OCI-LY3 (cell line): ENCODE measurements around the gene LZTFL1.

Source experiments
- H2AFZ ChIP-seq: fragments of 200-600, 300-600 bp; shearing (Covaris generic); 2 replicates; pipeline ENCODE4 v1.6.0; 2014; ENCODE audit warnings: antibody characterized with exemption, low read depth, low read length
- H3K27ac ChIP-seq: fragments of 200-600, 300-600 bp; sonication (generic); 2 replicates; pipeline ENCODE4 v1.5.1; 2014; ENCODE audit warnings: mild to moderate bottlenecking, low read length, moderate library complexity, mixed read lengths
- H3K27me3 ChIP-seq: fragments of 200-600, 300-600 bp; sonication (generic); 2 replicates; pipeline ENCODE4 v1.6.1; 2014; ENCODE audit warnings: low read depth, low read length, mixed read lengths
- H3K36me3 ChIP-seq: fragments of 200-600, 300-600 bp; sonication (generic); replicated peaks from 2 replicates; pipeline ENCODE3; 2014; ENCODE audit warnings: low read depth, low read length, mixed read lengths
- H3K4me1 ChIP-seq: fragments of 300-600, 200-600 bp; sonication (generic); 2 replicates; pipeline ENCODE4 v1.6.1; 2014; ENCODE audit warnings: low read length, mixed read lengths
- H3K4me2 ChIP-seq: fragments of 200-600, 300-600 bp; sonication (generic); 2 replicates; pipeline ENCODE4 v1.6.1; 2014; ENCODE audit warnings: low read length, mixed read lengths
- H3K4me3 ChIP-seq: fragments of 300-600, 200-600 bp; sonication (generic); 2 replicates; pipeline ENCODE4 v1.5.1; 2014; ENCODE audit warnings: antibody characterized with exemption, mild to moderate bottlenecking, low read length, moderate library complexity
- H3K79me2 ChIP-seq: fragments of 300-600, 200-600 bp; shearing (Covaris generic); 2 replicates; pipeline ENCODE4 v1.6.1; 2014; ENCODE audit warnings: mild to moderate bottlenecking, low read length, mixed read lengths
- H3K9ac ChIP-seq: fragments of 300-600, 200-600 bp; shearing (Covaris generic); 2 replicates; pipeline ENCODE4 v1.6.0; 2014; ENCODE audit warnings: mild to moderate bottlenecking, low read length, moderate library complexity
- H3K9me3 ChIP-seq: fragments of 200-600, 300-600 bp; shearing (Covaris generic); 2 replicates; pipeline ENCODE4 v1.6.1; 2014; ENCODE audit warnings: low read length, mixed read lengths; ENCODE audit not compliant: insufficient read depth
- H4K20me1 ChIP-seq: fragments of 200-600, 300-600 bp; sonication (generic); 2 replicates; pipeline ENCODE4 v1.6.1; 2016; ENCODE audit warnings: low read length, mixed read lengths; ENCODE audit not compliant: insufficient read depth
- EZH2phosphoT487 ChIP-seq: fragments of 200-600 bp; shearing (Covaris generic); IDR thresholded peaks from 2 replicates; pipeline ENCODE4 v1.6.1; 2018; ENCODE audit warnings: antibody characterized with exemption, mixed run types, low read depth
- TF ChIP-seq, protein P1 (sequence below): fragments of 200-600, 300-600 bp; sonication (generic); IDR thresholded peaks from 2 replicates; pipeline ENCODE4 v1.5.1; 2014; ENCODE audit warnings: antibody characterized with exemption, low read length, low read depth

The LZTFL1 gene

GRCh38 chr3:45868213-45868612, 26.3 kb upstream of the LZTFL1 start:
- Histone ChIP-seq H3K36me3 (no peaks in the 10 kb centered on the region), H2AFZ (no peak overlapping the region), H3K79me2 (no peaks in the 10 kb centered on the region), H3K4me1 (peaks cover 51% of the 10 kb centered on the region), H3K27ac (no peak overlapping the region), H3K9me3 (peaks cover 7% of the 10 kb centered on the region; the same call in 1 of the 2 replicates), H3K27me3 (peaks cover 76% of the 10 kb centered on the region), H4K20me1 (peaks cover 39% of the 10 kb centered on the region), H3K9ac (no peak overlapping the region), H3K4me3 (no peak overlapping the region), H3K4me2 (no peak overlapping the region)
- TF ChIP-seq, protein P1, sequence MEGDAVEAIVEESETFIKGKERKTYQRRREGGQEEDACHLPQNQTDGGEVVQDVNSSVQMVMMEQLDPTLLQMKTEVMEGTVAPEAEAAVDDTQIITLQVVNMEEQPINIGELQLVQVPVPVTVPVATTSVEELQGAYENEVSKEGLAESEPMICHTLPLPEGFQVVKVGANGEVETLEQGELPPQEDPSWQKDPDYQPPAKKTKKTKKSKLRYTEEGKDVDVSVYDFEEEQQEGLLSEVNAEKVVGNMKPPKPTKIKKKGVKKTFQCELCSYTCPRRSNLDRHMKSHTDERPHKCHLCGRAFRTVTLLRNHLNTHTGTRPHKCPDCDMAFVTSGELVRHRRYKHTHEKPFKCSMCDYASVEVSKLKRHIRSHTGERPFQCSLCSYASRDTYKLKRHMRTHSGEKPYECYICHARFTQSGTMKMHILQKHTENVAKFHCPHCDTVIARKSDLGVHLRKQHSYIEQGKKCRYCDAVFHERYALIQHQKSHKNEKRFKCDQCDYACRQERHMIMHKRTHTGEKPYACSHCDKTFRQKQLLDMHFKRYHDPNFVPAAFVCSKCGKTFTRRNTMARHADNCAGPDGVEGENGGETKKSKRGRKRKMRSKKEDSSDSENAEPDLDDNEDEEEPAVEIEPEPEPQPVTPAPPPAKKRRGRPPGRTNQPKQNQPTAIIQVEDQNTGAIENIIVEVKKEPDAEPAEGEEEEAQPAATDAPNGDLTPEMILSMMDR, result no peak
- no peak for TF ChIP-seq EZH2phosphoT487

DNA sequence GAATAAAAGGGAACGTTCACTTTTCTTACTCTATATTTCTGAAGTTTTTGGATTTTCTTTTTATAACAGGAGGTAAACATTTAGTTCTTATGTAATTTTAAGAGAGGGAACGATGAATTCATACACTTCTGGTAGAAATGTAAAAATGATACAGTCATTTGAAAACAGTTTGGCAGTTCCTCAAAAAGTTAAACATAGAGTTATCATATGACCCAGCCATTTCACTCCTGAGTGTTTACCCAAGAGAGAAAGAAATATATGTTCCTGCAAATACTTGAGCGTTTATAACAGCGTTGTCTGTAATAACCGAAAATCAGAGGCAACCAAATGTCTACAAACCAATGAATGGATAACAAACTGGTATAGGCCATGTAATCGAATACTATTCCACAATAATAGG, 23.6 kb upstream of the LZTFL1 start:
- Histone ChIP-seq H3K4me1 (peaks cover 51% of the 10 kb centered on the region), H3K27ac (no peak overlapping the region), H3K36me3 (no peaks in the 10 kb centered on the region), H2AFZ (no peak overlapping the region), H3K27me3 (peaks cover 78% of the 10 kb centered on the region), H3K79me2 (no peaks in the 10 kb centered on the region), H3K4me3 (peak overlapping the region; percentile 46), H3K9ac (no peak overlapping the region), H3K9me3 (peaks cover 11% of the 10 kb centered on the region; the same call in 1 of the 2 replicates), H4K20me1 (peaks cover 54% of the 10 kb centered on the region), H3K4me2 (peak overlapping the region; percentile 73)
- TF ChIP-seq EZH2phosphoT487, result no peak
- TF ChIP-seq, protein P1, result no peak

DNA sequence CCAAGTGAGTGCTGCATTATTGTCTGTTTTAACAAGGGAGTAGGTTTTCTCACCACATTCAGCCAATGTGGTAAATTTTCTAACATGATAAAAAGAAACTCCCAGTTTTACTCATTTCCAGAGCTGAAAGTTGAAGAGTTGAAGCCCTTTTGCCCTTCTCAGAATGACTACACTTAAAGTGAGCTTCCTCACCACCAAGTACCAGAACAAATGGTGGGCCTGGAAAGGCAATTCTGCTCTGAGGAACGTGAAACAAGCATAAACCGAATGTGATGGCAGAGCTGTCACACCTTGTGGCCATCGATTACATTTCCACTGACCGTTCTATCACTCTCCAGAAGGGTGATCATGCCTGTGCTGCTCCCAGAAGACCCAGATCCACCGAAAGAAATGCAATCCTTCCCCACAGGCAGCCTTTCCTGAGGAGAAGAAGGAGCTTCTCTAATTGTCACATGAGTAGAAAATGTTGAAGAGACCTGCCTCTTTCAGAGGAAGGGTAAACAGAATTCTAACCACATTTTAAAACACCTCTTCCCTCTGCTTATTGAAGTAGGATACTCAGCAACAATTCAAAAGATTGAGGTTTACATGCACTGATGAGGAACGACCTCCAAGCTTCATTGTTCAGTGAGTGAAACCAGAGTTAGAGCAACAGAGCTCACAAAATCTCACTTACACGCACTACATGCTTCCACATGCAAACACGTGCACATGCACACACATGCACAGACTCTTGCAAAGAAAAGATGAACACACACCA, 23.0 kb upstream of the LZTFL1 start:
- peaks cover 11% of the 10 kb centered on the region; the same call in 1 of the 2 replicates for H3K9me3 ChIP-seq
- H3K4me1 ChIP-seq, result peaks cover 50% of the 10 kb centered on the region
- H3K4me3 ChIP-seq, result peak overlapping the region; percentile 46
- peak overlapping the region; percentile 73 for H3K4me2 ChIP-seq
- H3K79me2 ChIP-seq, result no peaks in the 10 kb centered on the region
- no peaks in the 10 kb centered on the region for H3K36me3 ChIP-seq
- H2AFZ ChIP-seq, result no peak overlapping the region
- H3K27ac ChIP-seq, result no peak overlapping the region
- H3K27me3 ChIP-seq, result peaks cover 76% of the 10 kb centered on the region
- H4K20me1 ChIP-seq, result peaks cover 55% of the 10 kb centered on the region
- TF ChIP-seq EZH2phosphoT487, result peak; percentile 95
- TF ChIP-seq, protein P1, result no peak
- H3K9ac ChIP-seq, result no peak overlapping the region

- peak overlapping the region; percentile 71 for H3K4me2 ChIP-seq
- peaks cover 11% of the 10 kb centered on the region; the same call in 1 of the 2 replicates for H3K9me3 ChIP-seq
- peak overlapping the region; percentile 39 for H3K4me3 ChIP-seq
- H3K79me2 ChIP-seq, result no peaks in the 10 kb centered on the region
- peaks cover 47% of the 10 kb centered on the region for H4K20me1 ChIP-seq
- peaks cover 50% of the 10 kb centered on the region for H3K4me1 ChIP-seq
- H3K9ac ChIP-seq, result no peak overlapping the region
- no peak overlapping the region for H2AFZ ChIP-seq
- no peaks in the 10 kb centered on the region for H3K36me3 ChIP-seq
- H3K27ac ChIP-seq, result no peak overlapping the region
- TF ChIP-seq EZH2phosphoT487, result peak; percentile 58
- TF ChIP-seq, protein P1, result no peak
- H3K27me3 ChIP-seq, result peaks cover 77% of the 10 kb centered on the region
These were observed 19.3 kb upstream of the LZTFL1 start for GRCh38 chr3:45861043-45861719.
